Measurements from ENCODE around the gene TARS3. TPM values are rescaled to one million over a fixed set of nuclear protein-coding genes. Genes with fewer than 3 reads are reported as not detected.

Gene TARS3
- total RNA-seq, 1 experiment from 2014 or later, result 12.4 TPM

DNA sequence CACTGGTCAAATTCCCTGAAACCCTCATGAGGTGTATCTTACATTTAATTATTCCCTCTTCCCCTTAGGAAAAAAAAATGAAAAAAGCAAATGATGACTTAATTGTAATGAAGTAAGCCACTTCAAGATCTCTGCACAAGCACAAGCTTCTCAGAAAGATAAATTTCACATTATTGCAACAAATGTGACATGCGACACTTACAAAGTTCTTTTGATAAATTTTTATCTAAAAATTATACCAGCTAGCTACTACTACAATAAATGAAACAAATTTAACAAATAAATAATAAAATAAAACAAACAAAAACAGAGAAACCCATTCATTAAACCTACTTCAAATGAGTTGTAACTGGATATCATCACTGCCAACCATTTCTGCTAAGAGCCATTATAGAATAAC, 62.1 kb downstream of the TARS3 start:
- POLR2A ChIA-PET, result no interaction called here
- in situ Hi-C loops (cut with HindIII; ENCODE audit: low pct_unique_long_range_greater_than_20kb, low sequenced_read_pairs), result no loop called here

GRCh38 chr15:101660005-101660404, 64.3 kb downstream of the TARS3 start:
- in situ Hi-C loops (cut with HindIII; ENCODE audit: low pct_unique_long_range_greater_than_20kb, low sequenced_read_pairs), result no loop called here
- Histone ChIP-seq H3K4me3 (ENCODE audit: low read depth in 2 of 2, low read length in 2 of 2) (no peak overlapping the region), H3K36me3 (ENCODE audit: control insufficient read depth, insufficient read depth, low read length) (0 out of 2 replicates have a peak, but pooled peaks cover 2% of the 10 kb centered on the region), H3K27me3 (ENCODE audit: control insufficient read depth, insufficient read depth, low read length) (no peaks in the 10 kb centered on the region), H3K9me3 (ENCODE audit: control insufficient read depth, insufficient read depth, low read depth, low read length) (no peaks in the 10 kb centered on the region), H3K27ac (ENCODE audit: low read length) (no peak overlapping the region), H3K4me1 (ENCODE audit: control insufficient read depth, insufficient read depth, low read length) (peaks cover 6% of the 10 kb centered on the region)
- BruUV-seq (replicated peaks), result no TSS peak
- ATAC-seq (no peak), DNase-seq (ENCODE audit: low read depth, low spot score) (no peak)
- ChIA-PET POLR2A (no interaction called here), CTCF (no interaction called here)
- intact Hi-C loops (cut with micrococcal nuclease; ENCODE audit: unreplicated experiment), result no loop called here
- TF ChIP-seq TCF7L2 (IDR thresholded peaks at IDR 0.05; ENCODE audit: low read depth, low read length), result no peak
- TF ChIP-seq SIN3A (IDR thresholded peaks at IDR 0.05; ENCODE audit: borderline replicate concordance, insufficient read depth, low read depth, low read length), result no peak
- TF ChIP-seq, protein P1, sequence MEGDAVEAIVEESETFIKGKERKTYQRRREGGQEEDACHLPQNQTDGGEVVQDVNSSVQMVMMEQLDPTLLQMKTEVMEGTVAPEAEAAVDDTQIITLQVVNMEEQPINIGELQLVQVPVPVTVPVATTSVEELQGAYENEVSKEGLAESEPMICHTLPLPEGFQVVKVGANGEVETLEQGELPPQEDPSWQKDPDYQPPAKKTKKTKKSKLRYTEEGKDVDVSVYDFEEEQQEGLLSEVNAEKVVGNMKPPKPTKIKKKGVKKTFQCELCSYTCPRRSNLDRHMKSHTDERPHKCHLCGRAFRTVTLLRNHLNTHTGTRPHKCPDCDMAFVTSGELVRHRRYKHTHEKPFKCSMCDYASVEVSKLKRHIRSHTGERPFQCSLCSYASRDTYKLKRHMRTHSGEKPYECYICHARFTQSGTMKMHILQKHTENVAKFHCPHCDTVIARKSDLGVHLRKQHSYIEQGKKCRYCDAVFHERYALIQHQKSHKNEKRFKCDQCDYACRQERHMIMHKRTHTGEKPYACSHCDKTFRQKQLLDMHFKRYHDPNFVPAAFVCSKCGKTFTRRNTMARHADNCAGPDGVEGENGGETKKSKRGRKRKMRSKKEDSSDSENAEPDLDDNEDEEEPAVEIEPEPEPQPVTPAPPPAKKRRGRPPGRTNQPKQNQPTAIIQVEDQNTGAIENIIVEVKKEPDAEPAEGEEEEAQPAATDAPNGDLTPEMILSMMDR (IDR thresholded peaks at IDR 0.05), result no peak
- TF ChIP-seq, protein P2, sequence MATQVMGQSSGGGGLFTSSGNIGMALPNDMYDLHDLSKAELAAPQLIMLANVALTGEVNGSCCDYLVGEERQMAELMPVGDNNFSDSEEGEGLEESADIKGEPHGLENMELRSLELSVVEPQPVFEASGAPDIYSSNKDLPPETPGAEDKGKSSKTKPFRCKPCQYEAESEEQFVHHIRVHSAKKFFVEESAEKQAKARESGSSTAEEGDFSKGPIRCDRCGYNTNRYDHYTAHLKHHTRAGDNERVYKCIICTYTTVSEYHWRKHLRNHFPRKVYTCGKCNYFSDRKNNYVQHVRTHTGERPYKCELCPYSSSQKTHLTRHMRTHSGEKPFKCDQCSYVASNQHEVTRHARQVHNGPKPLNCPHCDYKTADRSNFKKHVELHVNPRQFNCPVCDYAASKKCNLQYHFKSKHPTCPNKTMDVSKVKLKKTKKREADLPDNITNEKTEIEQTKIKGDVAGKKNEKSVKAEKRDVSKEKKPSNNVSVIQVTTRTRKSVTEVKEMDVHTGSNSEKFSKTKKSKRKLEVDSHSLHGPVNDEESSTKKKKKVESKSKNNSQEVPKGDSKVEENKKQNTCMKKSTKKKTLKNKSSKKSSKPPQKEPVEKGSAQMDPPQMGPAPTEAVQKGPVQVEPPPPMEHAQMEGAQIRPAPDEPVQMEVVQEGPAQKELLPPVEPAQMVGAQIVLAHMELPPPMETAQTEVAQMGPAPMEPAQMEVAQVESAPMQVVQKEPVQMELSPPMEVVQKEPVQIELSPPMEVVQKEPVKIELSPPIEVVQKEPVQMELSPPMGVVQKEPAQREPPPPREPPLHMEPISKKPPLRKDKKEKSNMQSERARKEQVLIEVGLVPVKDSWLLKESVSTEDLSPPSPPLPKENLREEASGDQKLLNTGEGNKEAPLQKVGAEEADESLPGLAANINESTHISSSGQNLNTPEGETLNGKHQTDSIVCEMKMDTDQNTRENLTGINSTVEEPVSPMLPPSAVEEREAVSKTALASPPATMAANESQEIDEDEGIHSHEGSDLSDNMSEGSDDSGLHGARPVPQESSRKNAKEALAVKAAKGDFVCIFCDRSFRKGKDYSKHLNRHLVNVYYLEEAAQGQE (IDR thresholded peaks at IDR 0.05; ENCODE audit: insufficient read depth in 1 of 2, low read depth in 2 of 2, low read length in 1 of 2), result no peak
- TF ChIP-seq POLR2AphosphoS5 (IDR thresholded peaks at IDR 0.05; ENCODE audit: low read depth, low read length), result no peak

More for the DNA sequence above, 62.1 kb downstream of the TARS3 start:
- Histone ChIP-seq H3K27ac (ENCODE audit: low read length) (no peak overlapping the region), H3K27me3 (ENCODE audit: control insufficient read depth, insufficient read depth, low read length) (no peaks in the 10 kb centered on the region), H3K36me3 (ENCODE audit: control insufficient read depth, insufficient read depth, low read length) (0 out of 2 replicates have a peak, but pooled peaks cover 2% of the 10 kb centered on the region), H3K4me1 (ENCODE audit: control insufficient read depth, insufficient read depth, low read length) (peaks cover 6% of the 10 kb centered on the region), H3K4me3 (ENCODE audit: low read depth in 2 of 2, low read length in 2 of 2) (no peak overlapping the region), H3K9me3 (ENCODE audit: control insufficient read depth, insufficient read depth, low read depth, low read length) (0 out of 2 replicates have a peak, but pooled peaks cover 2% of the 10 kb centered on the region)
- DNase-seq (ENCODE audit: low read depth, low spot score), result no peak
- intact Hi-C loops (cut with micrococcal nuclease; ENCODE audit: unreplicated experiment), result no loop called here
- no peak for ATAC-seq
- BruUV-seq (replicated peaks), result no TSS peak
- TF ChIP-seq, protein P2 (IDR thresholded peaks at IDR 0.05; ENCODE audit: insufficient read depth in 1 of 2, low read depth in 2 of 2, low read length in 1 of 2), result no peak
- TF ChIP-seq SIN3A (IDR thresholded peaks at IDR 0.05; ENCODE audit: borderline replicate concordance, insufficient read depth, low read depth, low read length) (no peak), TCF7L2 (IDR thresholded peaks at IDR 0.05; ENCODE audit: low read depth, low read length) (no peak), POLR2AphosphoS5 (IDR thresholded peaks at IDR 0.05; ENCODE audit: low read depth, low read length) (no peak)
- TF ChIP-seq, protein P1 (IDR thresholded peaks at IDR 0.05), result no peak
- CTCF ChIA-PET, result no interaction called here

Data from Panc1 (cell line).